ENCODE data around the gene IL2RA. TPM values are rescaled to one million over a fixed set of nuclear protein-coding genes. Genes with fewer than 3 reads are reported as not detected.

The IL2RA gene
- total and polyA plus RNA-seq, 10 donors = 3.5 to 78.7 (median 15.4) TPM

DNA sequence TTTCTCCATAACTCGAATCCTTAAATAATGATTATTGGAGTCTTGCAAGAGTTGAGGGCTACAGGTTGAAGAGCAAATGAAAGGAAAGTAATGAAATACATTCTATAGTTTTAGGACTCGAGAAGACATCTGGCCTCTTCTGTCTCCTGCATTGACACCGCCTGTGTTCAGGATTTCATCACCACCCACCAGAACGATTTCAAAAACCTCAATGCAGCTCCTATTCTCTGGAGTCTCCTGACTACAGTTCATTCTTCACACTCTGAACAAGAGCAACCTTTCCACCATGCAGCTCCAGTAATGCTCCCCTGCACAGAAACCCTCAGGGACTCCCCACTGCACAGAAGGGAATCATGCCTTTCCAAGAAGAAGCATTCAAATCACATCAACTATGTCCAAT is 90.3 kb downstream of the IL2RA start:
- intact Hi-C loops (cut with DNase I; ENCODE audit: low total_unique reads) = loop anchor here (10.0 kb wide), 1 partner anchor 77 kb away; the partner anchor contains the start of gene FBH1
- H3K27me3 ChIP-seq (replicated peaks in 1 of 7) = no peaks in the 10 kb centered on the region
- DNase-seq = no peak
- H3K4me1 ChIP-seq = peaks cover 23 to 68% (median 52%) of the 10 kb centered on the region in 6 donors
- TF ChIP-seq POLR2A (IDR thresholded peaks at IDR 0.05) (no peak), POLR2AphosphoS5 (IDR thresholded peaks at IDR 0.05) (no peak), CTCF (IDR thresholded peaks at IDR 0.05 in 8 of 11, conservative IDR thresholded peaks at IDR 0.05 in 3 of 11) (no peak)
- peak overlapping the region; percentile 1 to 84 (median 50) for H3K27ac ChIP-seq
- peaks cover 0 to 20% (median 0%) of the 10 kb centered on the region in 6 donors for H3K36me3 ChIP-seq
- WGBS, 5 donors = 35 to 72% (median 53%) methylated on average over 4 of the region's 4 CpGs
- H3K4me3 ChIP-seq = no peak overlapping the region
- no peaks in the 10 kb centered on the region for H3K9me3 ChIP-seq

- no peak for DNase-seq
- intact Hi-C loops (cut with DNase I; ENCODE audit: low total_unique reads) = loop anchor here (10.0 kb wide), 1 partner anchor 77 kb away; the partner anchor contains the start of gene FBH1
- Histone ChIP-seq H3K36me3 (peaks cover 0 to 23% (median under 1%) of the 10 kb centered on the region in 6 donors), H3K27me3 (replicated peaks in 1 of 7) (no peaks in the 10 kb centered on the region), H3K27ac (peak overlapping the region; percentile 1 to 84 (median 50)), H3K9me3 (no peaks in the 10 kb centered on the region), H3K4me3 (peak overlapping the region in 1 of 8 donors; percentile 17), H3K4me1 (peaks cover 23 to 64% (median 50%) of the 10 kb centered on the region in 6 donors)
- peak in 2 of 3 donors; percentile 15 to 63 for TF ChIP-seq POLR2AphosphoS5 (IDR thresholded peaks at IDR 0.05)
- no peak for TF ChIP-seq CTCF (IDR thresholded peaks at IDR 0.05 in 8 of 11, conservative IDR thresholded peaks at IDR 0.05 in 3 of 11)
- 46 to 65% (median 50%) methylated on average over 8 of the region's 8 CpGs for WGBS, 5 donors
These were observed 90.8 kb downstream of the IL2RA start for GRCh38 chr10:5971315-5971832.

GRCh38 chr10:5970527-5970926 is 91.6 kb downstream of the IL2RA start:
- no peak for DNase-seq
- H3K9me3 ChIP-seq = no peaks in the 10 kb centered on the region
- H3K36me3 ChIP-seq = peaks cover 0 to 32% (median 3%) of the 10 kb centered on the region in 6 donors
- 85 to 92% (median 90%) methylated on average over 3 of the region's 3 CpGs for WGBS, 5 donors
- TF ChIP-seq CTCF (IDR thresholded peaks at IDR 0.05 in 8 of 11, conservative IDR thresholded peaks at IDR 0.05 in 3 of 11) (no peak), POLR2AphosphoS5 (IDR thresholded peaks at IDR 0.05) (no peak), POLR2A (IDR thresholded peaks at IDR 0.05) (no peak)
- intact Hi-C loops (cut with DNase I; ENCODE audit: low total_unique reads) = loop anchor here (10.0 kb wide), 1 partner anchor 76 kb away; the partner anchor contains the start of gene FBH1
- H3K27me3 ChIP-seq (replicated peaks in 1 of 7) = no peaks in the 10 kb centered on the region
- H3K4me1 ChIP-seq = peaks cover 19 to 56% (median 42%) of the 10 kb centered on the region in 6 donors
- H3K27ac ChIP-seq = peak overlapping the region in 5 of 8 donors; percentile 23 to 84 (median 62)
- no peak overlapping the region for H3K4me3 ChIP-seq

- TF ChIP-seq POLR2AphosphoS5 (IDR thresholded peaks at IDR 0.05) = no peak
- TF ChIP-seq CTCF (IDR thresholded peaks at IDR 0.05 in 8 of 11, conservative IDR thresholded peaks at IDR 0.05 in 3 of 11) = no peak
- no peak for TF ChIP-seq POLR2A (IDR thresholded peaks at IDR 0.05)
- H3K4me1 ChIP-seq = peaks cover 14 to 51% (median 37%) of the 10 kb centered on the region in 6 donors
- intact Hi-C loops (cut with DNase I; ENCODE audit: low total_unique reads) = loop anchor here (10.0 kb wide), 1 partner anchor 75 kb away; the partner anchor contains the start of gene FBH1
- peak overlapping the region in 2 of 8 donors; percentile 2 to 62 for H3K27ac ChIP-seq
- no peaks in the 10 kb centered on the region for H3K27me3 ChIP-seq (replicated peaks in 1 of 7)
- H3K36me3 ChIP-seq = peaks cover 0 to 36% (median 7%) of the 10 kb centered on the region in 6 donors
- H3K4me3 ChIP-seq = no peak overlapping the region
- no peaks in the 10 kb centered on the region for H3K9me3 ChIP-seq
- 77 to 95% (median 94%) methylated on average over 2 of the region's 2 CpGs for WGBS, 5 donors
- DNase-seq = no peak
These were observed 92.1 kb downstream of the IL2RA start for GRCh38 chr10:5970066-5970465.

All from spleen (tissue), 11 donors.